Trophoblast cell (in vitro differentiated cells and primary cell): Measurements from ENCODE around the gene TMEM250.

Source experiments
- DNase-seq, 2 donors: peaks; one replicate each; pipeline ENCODE4 v3.0.0-alpha.2; 2016
- H2AFZ ChIP-seq: 2 replicates; pipeline ENCODE4 v1.6.1; 2013; ENCODE audit warnings: low read length, moderate library complexity, mild to moderate bottlenecking; ENCODE audit not compliant: insufficient read depth, poor library complexity
- H2AK5ac ChIP-seq: 2 replicates; pipeline ENCODE4 v1.6.1; 2013; ENCODE audit warnings: mild to moderate bottlenecking, low read length
- H2BK120ac ChIP-seq: 2 replicates; pipeline ENCODE4 v1.6.1; 2013; ENCODE audit warnings: low read length, mild to moderate bottlenecking, moderate library complexity; ENCODE audit not compliant: insufficient read depth, poor library complexity
- H2BK12ac ChIP-seq: 2 replicates; pipeline ENCODE4 v1.6.1; 2013; ENCODE audit warnings: mild to moderate bottlenecking, low read length, moderate library complexity
- H2BK5ac ChIP-seq: 2 replicates; pipeline ENCODE4 v1.6.1; 2013; ENCODE audit warnings: low read length, low read depth, moderate library complexity, mild to moderate bottlenecking; ENCODE audit not compliant: poor library complexity
- H3K14ac ChIP-seq: 2 replicates; pipeline ENCODE4 v1.6.1; 2013; ENCODE audit warnings: mild to moderate bottlenecking, low read length
- H3K18ac ChIP-seq: 2 replicates; pipeline ENCODE4 v1.6.1; 2013; ENCODE audit warnings: mild to moderate bottlenecking, low read length
- H3K23ac ChIP-seq: 2 replicates; pipeline ENCODE4 v1.6.1; 2013; ENCODE audit warnings: low read length
- H3K27ac ChIP-seq: 2 replicates; pipeline ENCODE4 v1.5.1; 2013; ENCODE audit warnings: low read depth, mild to moderate bottlenecking, inconsistent platforms, low read length, moderate library complexity
- H3K27me3 ChIP-seq: 2 replicates; pipeline ENCODE4 v1.6.1; 2013; ENCODE audit warnings: inconsistent platforms, mild to moderate bottlenecking, low read length, moderate library complexity; ENCODE audit not compliant: insufficient read depth
- H3K36me3 ChIP-seq, 2 experiments: 1 replicate in 1 of 2; 2 replicates in 1 of 2; pipeline ENCODE4 v1.6.1; 2013; ENCODE audit warnings: low read length in 2 of 2, mild to moderate bottlenecking in 2 of 2, moderate library complexity in 1 of 2; ENCODE audit not compliant: insufficient read depth in 2 of 2, control insufficient read depth in 1 of 2
- H3K4ac ChIP-seq: 2 replicates; pipeline ENCODE4 v1.6.1; 2013; ENCODE audit warnings: low read depth, mild to moderate bottlenecking, low read length, moderate library complexity
- H3K4me1 ChIP-seq, 2 experiments: 1 replicate in 1 of 2; 2 replicates in 1 of 2; pipeline ENCODE4 v1.6.1; 2013; ENCODE audit warnings: low read length in 2 of 2, mild to moderate bottlenecking in 2 of 2, moderate library complexity in 1 of 2; ENCODE audit not compliant: insufficient read depth in 2 of 2, control insufficient read depth in 1 of 2
- H3K4me2 ChIP-seq: 2 replicates; pipeline ENCODE4 v1.6.1; 2013; ENCODE audit warnings: inconsistent platforms, mild to moderate bottlenecking, low read length, moderate library complexity
- H3K4me3 ChIP-seq: 2 replicates; pipeline ENCODE4 v1.5.1; 2013; ENCODE audit warnings: mild to moderate bottlenecking, low read depth, low read length, inconsistent platforms
- H3K79me1 ChIP-seq: one replicate; pipeline ENCODE4 v1.6.1; 2013; ENCODE audit warnings: low read length
- H3K79me2 ChIP-seq: 2 replicates; pipeline ENCODE4 v1.6.1; 2013; ENCODE audit warnings: low read length, mild to moderate bottlenecking; ENCODE audit not compliant: control insufficient read depth, insufficient read depth, poor library complexity
- H3K9ac ChIP-seq: 2 replicates; pipeline ENCODE4 v1.6.1; 2013; ENCODE audit warnings: mild to moderate bottlenecking, low read length
- H3K9me3 ChIP-seq: 2 replicates; pipeline ENCODE4 v1.6.1; 2013; ENCODE audit warnings: low read depth, mild to moderate bottlenecking, control low read depth, inconsistent platforms, low read length; ENCODE audit not compliant: insufficient read depth
- H4K12ac ChIP-seq: 2 replicates; pipeline ENCODE4 v1.6.1; 2013; ENCODE audit warnings: low read depth, mild to moderate bottlenecking, low read length, moderate library complexity
- H4K8ac ChIP-seq: 2 replicates; pipeline ENCODE4 v1.6.1; 2013; ENCODE audit warnings: low read depth, mild to moderate bottlenecking, low read length, moderate library complexity
- H4K91ac ChIP-seq: one replicate; pipeline ENCODE4 v1.6.1; 2013; ENCODE audit warnings: low read depth, mild to moderate bottlenecking, low read length, moderate library complexity
- WGBS: extraction: QIAGEN DNeasy Blood & Tissue Kit; methylation state at CpG from one replicate; pipeline ENCODE4 v1.1.7; 2013; ENCODE audit warnings: missing lambda C conversion rate; ENCODE audit not compliant: insufficient read length, insufficient coverage; ENCODE audit errors: extremely low coverage; 5-methylcytosine and 5-hydroxymethylcytosine counted together

TMEM250 gene

DNA sequence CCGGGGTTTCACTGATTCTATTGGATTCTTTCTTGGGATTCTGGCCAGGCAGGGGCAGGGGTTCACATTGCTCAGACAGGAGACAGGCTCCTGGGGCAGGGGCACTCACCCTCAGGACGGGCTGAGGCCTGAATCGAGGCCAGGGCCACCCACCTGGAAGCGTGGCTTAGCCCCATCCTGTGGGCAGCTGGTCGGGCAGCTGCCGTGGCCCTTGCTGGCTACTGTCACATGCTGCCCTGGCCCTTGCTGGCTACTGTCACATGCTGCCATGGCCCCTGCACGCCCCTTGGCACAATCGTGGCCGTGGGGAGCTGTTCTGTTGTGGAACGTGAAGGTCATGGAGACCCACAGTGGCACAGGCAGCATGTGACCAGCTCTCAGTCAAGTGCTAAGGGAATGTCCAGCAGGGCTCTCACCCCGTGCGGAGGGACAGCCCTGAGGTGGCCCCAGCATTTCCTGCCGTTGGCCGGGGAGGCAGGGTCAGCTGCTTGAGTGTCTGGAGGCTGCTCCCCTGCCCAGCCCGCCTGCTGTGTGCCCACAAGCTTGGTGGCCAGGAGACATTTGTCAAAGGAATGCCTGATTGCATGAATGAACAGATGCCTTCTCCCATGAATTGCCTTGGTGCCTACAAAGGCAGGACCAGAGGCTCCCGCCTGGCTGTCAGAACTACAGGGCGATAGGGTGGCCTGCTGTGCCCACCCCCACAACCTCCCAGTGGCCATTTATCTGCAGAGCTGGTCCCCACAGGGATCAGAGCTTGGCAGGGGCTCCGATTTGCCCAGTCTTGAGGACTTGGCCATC lies 16.9 kb upstream of the TMEM250 start:
- H2BK5ac ChIP-seq, result no peak overlapping the region

DNA sequence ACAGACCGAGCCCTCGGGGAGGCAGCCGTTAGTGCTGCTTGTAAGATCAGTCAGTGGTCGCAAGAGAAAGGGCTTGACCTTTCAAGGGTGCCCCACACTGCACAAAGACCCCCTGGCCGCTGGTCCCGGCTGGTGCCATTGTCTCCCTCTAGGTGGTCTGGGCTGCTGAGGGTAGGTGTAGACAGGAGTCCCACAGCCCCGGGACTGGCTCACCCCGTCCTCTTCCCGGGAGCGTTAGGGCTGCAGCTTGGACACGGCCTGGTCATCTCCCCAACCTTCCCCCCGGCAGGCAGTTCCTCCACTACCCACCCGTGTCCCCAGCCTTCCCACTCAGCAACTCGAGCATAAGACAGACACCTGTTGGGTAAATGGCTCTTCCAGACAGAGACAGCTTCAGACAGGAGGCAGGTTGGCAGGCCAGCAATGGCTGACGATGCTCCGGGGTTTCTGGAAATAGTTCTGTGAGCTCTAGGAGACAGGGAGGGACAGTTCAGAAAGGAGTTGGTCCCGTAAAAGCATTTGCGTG lies 15.3 kb upstream of the TMEM250 start:
- Histone ChIP-seq H3K79me2 (no peaks in the 10 kb centered on the region), H4K8ac (no peak overlapping the region), H2AFZ (no peak overlapping the region), H3K4me2 (no peak overlapping the region), H4K12ac (no peak overlapping the region), H3K4ac (no peak overlapping the region), H2AK5ac (no peak overlapping the region), H3K79me1 (no peaks in the 10 kb centered on the region), H3K9me3 (peaks cover 11% of the 10 kb centered on the region), H3K36me3 (no peaks in the 10 kb centered on the region), H3K4me1 (peaks cover 0 to 6% of the 10 kb centered on the region in 2 experiments), H3K27me3 (peaks cover 11% of the 10 kb centered on the region), H2BK120ac (no peak overlapping the region), H3K18ac (no peak overlapping the region), H3K23ac (no peak overlapping the region), H2BK12ac (no peak overlapping the region), H3K27ac (no peak overlapping the region), H3K4me3 (no peak overlapping the region), H3K14ac (no peak overlapping the region), H4K91ac (no peak overlapping the region), H2BK5ac (no peak overlapping the region), H3K9ac (no peak overlapping the region)
- no peak for DNase-seq
- no CpG with 5 or more reads among the region's 18 CpGs for WGBS

More for the DNA sequence above, 16.9 kb upstream of the TMEM250 start:
- Histone ChIP-seq H2AK5ac (no peak overlapping the region), H3K79me1 (no peaks in the 10 kb centered on the region), H2BK12ac (no peak overlapping the region), H3K79me2 (no peaks in the 10 kb centered on the region), H3K23ac (no peak overlapping the region), H3K4me2 (no peak overlapping the region), H2BK120ac (no peak overlapping the region), H3K27ac (no peak overlapping the region), H3K18ac (no peak overlapping the region), H2AFZ (no peak overlapping the region), H3K4me1 (peaks cover 0 to 6% of the 10 kb centered on the region in 2 experiments), H3K4me3 (no peak overlapping the region), H3K27me3 (peaks cover 11% of the 10 kb centered on the region), H4K12ac (no peak overlapping the region), H4K8ac (no peak overlapping the region), H3K9ac (no peak overlapping the region), H3K4ac (no peak overlapping the region), H3K9me3 (peaks cover 11% of the 10 kb centered on the region), H4K91ac (no peak overlapping the region), H3K36me3 (no peaks in the 10 kb centered on the region), H3K14ac (no peak overlapping the region)
- DNase-seq, result no peak
- WGBS, result no CpG with 5 or more reads among the region's 18 CpGs

DNA sequence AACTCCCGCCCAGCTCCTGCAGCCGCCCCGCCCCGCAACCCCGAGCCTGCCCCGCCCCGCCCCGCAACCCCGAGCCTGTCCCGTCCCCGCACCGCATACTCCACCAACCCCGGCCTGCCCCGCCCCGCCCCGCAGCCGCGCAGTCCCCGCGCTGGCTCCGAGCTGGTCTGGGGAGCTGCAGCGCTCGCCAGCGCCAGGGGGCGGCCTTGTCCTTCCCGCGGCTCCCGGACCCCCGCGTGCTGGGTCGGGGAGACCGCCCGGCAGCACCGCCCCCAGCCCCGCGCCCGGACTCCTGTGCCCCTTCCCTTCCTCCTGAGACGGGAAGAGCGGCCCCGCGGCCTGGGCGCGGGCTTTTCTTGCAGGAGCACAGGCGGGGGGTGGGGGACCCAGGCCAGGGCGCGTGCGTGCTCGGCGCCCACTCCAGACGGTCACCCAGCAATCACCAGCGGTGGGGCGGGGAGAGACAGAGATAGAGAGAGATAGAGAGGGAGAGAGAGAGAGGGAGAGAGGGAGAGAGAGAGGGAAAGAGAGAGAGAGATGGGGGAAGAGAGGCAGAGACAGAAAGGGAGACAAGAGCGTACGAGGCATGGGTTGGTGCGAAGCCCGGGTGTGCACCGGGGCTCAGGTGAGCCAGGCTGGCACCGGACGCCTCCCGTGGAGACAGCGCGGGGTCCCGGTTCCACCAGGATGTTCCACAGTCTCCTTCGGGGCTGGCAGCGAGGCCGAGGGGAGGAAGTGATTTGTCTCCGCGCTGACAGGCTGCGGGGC lies 14.7 kb upstream of the TMEM250 start:
- WGBS, result no CpG with 5 or more reads among the region's 69 CpGs
- Histone ChIP-seq H3K4me2 (peak overlapping the region; percentile 65), H3K27ac (no peak overlapping the region), H3K4me3 (peak overlapping the region; percentile 50), H2AK5ac (no peak overlapping the region), H3K9ac (no peak overlapping the region), H2AFZ (no peak overlapping the region), H3K79me1 (no peaks in the 10 kb centered on the region), H3K23ac (no peak overlapping the region), H3K36me3 (no peaks in the 10 kb centered on the region), H2BK120ac (no peak overlapping the region), H3K14ac (no peak overlapping the region), H4K12ac (no peak overlapping the region), H3K9me3 (peaks cover 11% of the 10 kb centered on the region), H2BK5ac (no peak overlapping the region), H3K18ac (no peak overlapping the region), H3K27me3 (peaks cover 11% of the 10 kb centered on the region), H3K4ac (no peak overlapping the region), H3K4me1 (peaks cover 0 to 6% of the 10 kb centered on the region in 2 experiments), H4K91ac (no peak overlapping the region), H3K79me2 (no peaks in the 10 kb centered on the region), H4K8ac (no peak overlapping the region), H2BK12ac (no peak overlapping the region)
- no peak for DNase-seq

DNA sequence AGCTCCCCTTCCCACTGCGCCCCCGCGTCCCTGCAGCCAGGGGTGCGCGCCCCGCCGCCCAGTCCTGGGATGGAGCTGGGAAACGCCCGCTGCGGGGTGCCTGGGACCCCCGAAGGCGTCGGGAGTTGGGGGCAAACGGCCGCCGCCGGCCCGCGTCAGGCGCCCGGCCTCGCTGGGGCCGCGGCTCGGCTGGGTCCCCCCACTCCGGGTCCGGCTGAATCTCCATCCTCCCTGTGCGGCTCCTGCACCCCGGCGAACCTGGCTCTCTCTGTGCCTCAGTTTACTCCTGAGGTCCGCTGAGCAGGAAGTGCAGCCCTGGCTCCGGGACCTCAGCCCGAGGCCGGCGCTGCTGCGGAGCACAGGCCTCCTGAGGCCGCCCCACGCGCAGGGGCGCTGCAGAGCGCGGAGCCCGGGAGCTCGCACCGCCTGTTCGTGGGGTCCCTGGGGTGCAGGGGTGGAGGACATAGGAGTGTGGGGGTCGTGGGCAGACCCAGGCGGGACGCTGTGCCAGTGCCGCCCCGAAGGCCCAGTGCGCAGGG lies 13.9 kb upstream of the TMEM250 start:
- H3K23ac ChIP-seq, result no peak overlapping the region
- H3K79me2 ChIP-seq, result no peaks in the 10 kb centered on the region
- H4K91ac ChIP-seq, result no peak overlapping the region
- H3K18ac ChIP-seq, result no peak overlapping the region
- H3K79me1 ChIP-seq, result no peaks in the 10 kb centered on the region
- H2BK12ac ChIP-seq, result no peak overlapping the region
- no peak overlapping the region for H3K27ac ChIP-seq
- H3K4me1 ChIP-seq, result peaks cover 0 to 6% of the 10 kb centered on the region in 2 experiments
- peak overlapping the region; percentile 21 for H3K4me2 ChIP-seq
- no peak overlapping the region for H2BK120ac ChIP-seq
- H2AK5ac ChIP-seq, result no peak overlapping the region
- H3K4me3 ChIP-seq, result peak overlapping the region; percentile 42
- no peak for DNase-seq
- H4K12ac ChIP-seq, result no peak overlapping the region
- H3K9me3 ChIP-seq, result peaks cover 11% of the 10 kb centered on the region
- H3K4ac ChIP-seq, result no peak overlapping the region
- no peak overlapping the region for H3K9ac ChIP-seq
- H2AFZ ChIP-seq, result no peak overlapping the region
- no peaks in the 10 kb centered on the region for H3K36me3 ChIP-seq
- no CpG with 5 or more reads among the region's 52 CpGs for WGBS
- H4K8ac ChIP-seq, result no peak overlapping the region
- H3K14ac ChIP-seq, result no peak overlapping the region
- no peak overlapping the region for H2BK5ac ChIP-seq
- H3K27me3 ChIP-seq, result peaks cover 11% of the 10 kb centered on the region
